ENCODE measurements around the gene BBS2. TPM values are rescaled to one million over a fixed set of nuclear protein-coding genes. Genes with fewer than 3 reads are reported as not detected.

BBS2 gene
- total RNA-seq, 1 experiment from 2014 or later, result 66.2 TPM

Other genes with a start within 250 kb of the BBS2 start
- 243 and 284 TPM in 2 replicates for gene AMFR, start 94.5 kb downstream of the BBS2 start, total RNA-seq (2014; rRNA removed; shearing (Covaris generic); ENCODE audit: low replicate concordance)
- 73.2 and 170 TPM in 2 replicates for gene NUDT21, start 68.7 kb downstream of the BBS2 start, total RNA-seq (2014; rRNA removed; shearing (Covaris generic); ENCODE audit: low replicate concordance)
- gene OGFOD1, start 68.5 kb downstream of the BBS2 start, total RNA-seq (2014; rRNA removed; shearing (Covaris generic); ENCODE audit: low replicate concordance), result 51.9 and 61.0 TPM in 2 replicates
- gene MT4, start 45.0 kb upstream of the BBS2 start, total RNA-seq (2014; rRNA removed; shearing (Covaris generic); ENCODE audit: low replicate concordance), result not detected in 2 replicates
- not detected in 2 replicates for gene MT3, start 69.5 kb upstream of the BBS2 start, total RNA-seq (2014; rRNA removed; shearing (Covaris generic); ENCODE audit: low replicate concordance)
- 292 and 385 TPM in 2 replicates for gene MT2A, start 88.6 kb upstream of the BBS2 start, total RNA-seq (2014; rRNA removed; shearing (Covaris generic); ENCODE audit: low replicate concordance)
- gene MT1E, start 105.8 kb upstream of the BBS2 start, total RNA-seq (2014; rRNA removed; shearing (Covaris generic); ENCODE audit: low replicate concordance), result not detected in 2 replicates
- not detected in 2 replicates for gene MT1M, start 112.6 kb upstream of the BBS2 start, total RNA-seq (2014; rRNA removed; shearing (Covaris generic); ENCODE audit: low replicate concordance)
- not detected in 2 replicates for gene MT1A, start 118.6 kb upstream of the BBS2 start, total RNA-seq (2014; rRNA removed; shearing (Covaris generic); ENCODE audit: low replicate concordance)
- gene MT1B, start 131.9 kb upstream of the BBS2 start, total RNA-seq (2014; rRNA removed; shearing (Covaris generic); ENCODE audit: low replicate concordance), result 2.7 and 5.7 TPM in 2 replicates
- 36.3 and 68.5 TPM in 2 replicates for gene MT1F, start 137.9 kb upstream of the BBS2 start, total RNA-seq (2014; rRNA removed; shearing (Covaris generic); ENCODE audit: low replicate concordance)
- not detected in 2 replicates for gene MT1G, start 148.0 kb upstream of the BBS2 start, total RNA-seq (2014; rRNA removed; shearing (Covaris generic); ENCODE audit: low replicate concordance)
- gene MT1H, start 149.8 kb upstream of the BBS2 start, total RNA-seq (2014; rRNA removed; shearing (Covaris generic); ENCODE audit: low replicate concordance), result 4.6 TPM in 1 of 2 replicates, not detected in the other
- 238 and 374 TPM in 2 replicates for gene MT1X, start 162.4 kb upstream of the BBS2 start, total RNA-seq (2014; rRNA removed; shearing (Covaris generic); ENCODE audit: low replicate concordance)
- gene NUP93, start 210.1 kb upstream of the BBS2 start, total RNA-seq (2014; rRNA removed; shearing (Covaris generic); ENCODE audit: low replicate concordance), result 112 and 116 TPM in 2 replicates